HepG2 (cell line): ENCODE measurements around the gene PDGFB. TPM values are rescaled to one million over a fixed set of nuclear protein-coding genes. Genes with fewer than 3 reads are reported as not detected.
A peak's percentile ranks its signal among the peaks of the same experiment; 100 is the strongest.

Experiments used
- HNF1B ChIP-seq: sonication (generic); formaldehyde crosslinking; IDR thresholded peaks from 2 replicates; pipeline ENCODE4 v1.5.1; 2020; ENCODE audit warnings: mild to moderate bottlenecking, moderate library complexity, missing genetic modification reagents
- HNF4A ChIP-seq: sonication (generic); formaldehyde crosslinking; IDR thresholded peaks from 2 replicates; pipeline ENCODE4 v1.4.0; 2020; ENCODE audit warnings: missing genetic modification reagents
- KDM4B ChIP-seq: sonication (generic); formaldehyde crosslinking; IDR thresholded peaks from 2 replicates; pipeline ENCODE4 v1.4.0; 2020; ENCODE audit warnings: missing genetic modification reagents
- KLF13 ChIP-seq: sonication (generic); formaldehyde crosslinking; IDR thresholded peaks from 2 replicates; pipeline ENCODE4 v1.4.0; 2020; ENCODE audit warnings: mild to moderate bottlenecking, missing genetic modification reagents
- MTERF4 ChIP-seq: sonication (generic); formaldehyde crosslinking; IDR thresholded peaks from 2 replicates; pipeline ENCODE4 v1.8.0; 2023; ENCODE audit warnings: mild to moderate bottlenecking, missing genetic modification reagents
- NFYC ChIP-seq: IDR thresholded peaks from 2 replicates; pipeline ENCODE4 v1.6.1; 2016; ENCODE audit warnings: missing genetic modification reagents, missing compliant biosample characterization
- SRSF9 ChIP-seq: fragments of 200-400 bp; formaldehyde crosslinking; IDR thresholded peaks from 2 replicates; pipeline ENCODE4 v1.6.1; 2018; ENCODE audit warnings: borderline replicate concordance, mild to moderate bottlenecking, low read depth, low read length; ENCODE audit not compliant: insufficient read depth, poor library complexity, severe bottlenecking
- THAP11 ChIP-seq: IDR thresholded peaks from 2 replicates; pipeline ENCODE4 v1.6.1; 2016; ENCODE audit warnings: missing biosample characterization, missing genetic modification reagents
- ZHX2 ChIP-seq, 2 experiments: sonication (generic) in 1 of 2; formaldehyde crosslinking in 1 of 2; IDR thresholded peaks; 2 replicates each; pipeline versions ENCODE4 v1.6.1 to v1.9.0; 2014 to 2022; ENCODE audit warnings: antibody characterized with exemption in 1 of 2, borderline replicate concordance in 1 of 2, inconsistent platforms in 1 of 2, low read depth in 1 of 2, missing genetic modification reagents in 1 of 2
- ZNF143 ChIP-seq: sonication (generic); formaldehyde crosslinking; IDR thresholded peaks from 2 replicates; pipeline ENCODE4 v1.4.0; 2020; ENCODE audit warnings: missing genetic modification reagents
- ZNF383 ChIP-seq: sonication (generic); formaldehyde crosslinking; IDR thresholded peaks from 2 replicates; pipeline ENCODE4 v1.4.0; 2020; ENCODE audit warnings: missing genetic modification reagents, mild to moderate bottlenecking, borderline replicate concordance
- ZNF563 ChIP-seq: sonication (generic); formaldehyde crosslinking; IDR thresholded peaks from 2 replicates; pipeline ENCODE4 v1.8.0; 2022; ENCODE audit warnings: mild to moderate bottlenecking, moderate library complexity, missing genetic modification reagents
- ZNF577 ChIP-seq: sonication (generic); formaldehyde crosslinking; IDR thresholded peaks from 2 replicates; pipeline ENCODE4 v1.4.0; 2020; ENCODE audit warnings: mild to moderate bottlenecking, low read depth, missing genetic modification reagents, borderline replicate concordance
- ZNF770 ChIP-seq: sonication (generic); formaldehyde crosslinking; IDR thresholded peaks from 2 replicates; pipeline ENCODE4 v1.5.0; 2020; ENCODE audit warnings: mild to moderate bottlenecking, missing genetic modification reagents
- ZNF839 ChIP-seq: sonication (generic); formaldehyde crosslinking; IDR thresholded peaks from 2 replicates; pipeline ENCODE4 v1.4.0; 2020; ENCODE audit warnings: missing genetic modification reagents, mild to moderate bottlenecking, borderline replicate concordance
- polyA plus RNA-seq, 8 experiments: library from polyadenylated mRNA; depleted of rRNA in 3 of 8; stranded (reverse) in 7 of 8; unstranded in 1 of 8; fragments of >200 nt; fragmentation: Illumina TruSeq in 4 of 8; extraction: Trizol in 4 of 8; gene quantifications; 2 replicates each; pipeline versions ENCODE4 v1.2.1 to v1.2.3, GENCODE V29; 2011 to 2016; ENCODE audit warnings: low read depth in 4 of 8, missing spikeins in 1 of 8, mixed read lengths in 1 of 8; ENCODE audit not compliant: insufficient read depth in 1 of 8
- total RNA-seq, 5 experiments: library from RNA; depleted of rRNA; stranded (reverse); fragments of >200 nt; fragmentation: Illumina TruSeq; extraction: Trizol; gene quantifications; 2 replicates each; pipeline ENCODE4 v1.2.3, GENCODE V29; 2016; ENCODE audit warnings: low read depth in 1 of 5

The PDGFB gene
- total and polyA plus RNA-seq, 2 of the 13 experiments (the other 11 are each of a cell fraction or from before 2014, with no cell fraction given): 1.4 to 10.1 TPM

GRCh38 chr22:39283322-39284141 is 38.8 kb upstream of the PDGFB start (continued):
- TF ChIP-seq ZHX2 (IDR thresholded peaks at IDR 0.05; ENCODE audit: low read depth): no peak
- no peak for TF ChIP-seq ZHX2 (CRISPR knock-in tag; IDR thresholded peaks at IDR 0.05; ENCODE audit: borderline replicate concordance)
- TF ChIP-seq NFYC (CRISPR knock-in tag): peak; percentile 62
- TF ChIP-seq ZNF563 (CRISPR knock-in tag): no peak; the same call in 1 of the 2 replicates
- TF ChIP-seq KLF13 (CRISPR knock-in tag): no peak
- TF ChIP-seq HNF4A (CRISPR knock-in tag): peak; percentile 70
- peak; percentile 32; the same call in 1 of the 2 replicates for TF ChIP-seq ZNF143
- TF ChIP-seq HNF1B: peak; percentile 97
- TF ChIP-seq ZNF770 (CRISPR knock-in tag): peak; percentile 39; the same call in 1 of the 2 replicates
- TF ChIP-seq SRSF9: no peak
- no peak for TF ChIP-seq ZNF383 (CRISPR knock-in tag)
- TF ChIP-seq MTERF4: peak; percentile 51; the same call in 1 of the 2 replicates
- peak; percentile 75 for TF ChIP-seq THAP11 (CRISPR knock-in tag)
- TF ChIP-seq ZNF577 (CRISPR knock-in tag): no peak
- peak; percentile 65; the same call in 1 of the 2 replicates for TF ChIP-seq ZNF839 (CRISPR knock-in tag)
- peak; percentile 92 for TF ChIP-seq KDM4B (CRISPR knock-in tag)
